ENCODE results near the gene ARL5A.

DNA sequence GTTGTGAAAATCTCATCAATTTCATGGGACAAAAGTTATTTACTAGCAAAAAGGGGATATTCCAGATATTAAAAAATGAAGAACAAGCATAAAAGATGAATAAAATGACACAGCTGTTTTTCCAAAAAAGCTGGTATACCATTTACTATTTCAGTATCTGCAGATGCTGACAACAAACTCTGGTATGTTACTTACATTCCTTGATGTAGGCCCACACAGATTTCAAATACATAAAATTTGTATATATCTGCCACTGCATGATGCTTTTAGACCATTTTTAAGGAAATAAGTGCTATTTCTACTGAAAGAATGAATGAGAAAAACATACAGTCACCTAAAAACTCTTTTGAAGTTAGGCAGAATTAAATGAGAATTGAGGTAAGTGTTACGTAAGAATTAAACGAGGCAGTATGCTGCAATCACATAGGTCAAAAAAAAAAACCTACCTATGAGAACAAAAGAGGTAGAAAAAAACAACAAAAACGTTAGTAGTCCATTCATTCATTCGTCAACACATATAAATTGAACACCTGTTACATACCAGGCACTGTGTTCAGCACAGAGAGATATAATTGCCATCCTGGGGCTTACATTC is 32.5 kb downstream of the ARL5A start:
- TF ChIP-seq, protein P1, sequence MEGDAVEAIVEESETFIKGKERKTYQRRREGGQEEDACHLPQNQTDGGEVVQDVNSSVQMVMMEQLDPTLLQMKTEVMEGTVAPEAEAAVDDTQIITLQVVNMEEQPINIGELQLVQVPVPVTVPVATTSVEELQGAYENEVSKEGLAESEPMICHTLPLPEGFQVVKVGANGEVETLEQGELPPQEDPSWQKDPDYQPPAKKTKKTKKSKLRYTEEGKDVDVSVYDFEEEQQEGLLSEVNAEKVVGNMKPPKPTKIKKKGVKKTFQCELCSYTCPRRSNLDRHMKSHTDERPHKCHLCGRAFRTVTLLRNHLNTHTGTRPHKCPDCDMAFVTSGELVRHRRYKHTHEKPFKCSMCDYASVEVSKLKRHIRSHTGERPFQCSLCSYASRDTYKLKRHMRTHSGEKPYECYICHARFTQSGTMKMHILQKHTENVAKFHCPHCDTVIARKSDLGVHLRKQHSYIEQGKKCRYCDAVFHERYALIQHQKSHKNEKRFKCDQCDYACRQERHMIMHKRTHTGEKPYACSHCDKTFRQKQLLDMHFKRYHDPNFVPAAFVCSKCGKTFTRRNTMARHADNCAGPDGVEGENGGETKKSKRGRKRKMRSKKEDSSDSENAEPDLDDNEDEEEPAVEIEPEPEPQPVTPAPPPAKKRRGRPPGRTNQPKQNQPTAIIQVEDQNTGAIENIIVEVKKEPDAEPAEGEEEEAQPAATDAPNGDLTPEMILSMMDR (IDR thresholded peaks at IDR 0.05), result no peak
- TF ChIP-seq POLR2A (IDR thresholded peaks at IDR 0.05), result no peak
